Activated naive CD4-positive, alpha-beta T cell (primary cell): ENCODE measurements around the gene OR10AG1.

ENCODE experiments used
- DNase-seq, 4 experiments: peaks; one replicate each; lab custom pipeline; 2025; lab: John Stamatoyannopoulos, UW

OR10AG1 gene

GRCh38 chr11:55969845-55970244, at the start of gene OR10AG1:
Gene OR10AG1, minus strand, starts transcription at chr11:55969945. Its CDS starts 38 bp downstream, at chr11:55969907.
- DNase-seq = no peak

- no peak for DNase-seq
These were observed 44.1 kb upstream of the OR10AG1 start for GRCh38 chr11:56013805-56014204.

DNA sequence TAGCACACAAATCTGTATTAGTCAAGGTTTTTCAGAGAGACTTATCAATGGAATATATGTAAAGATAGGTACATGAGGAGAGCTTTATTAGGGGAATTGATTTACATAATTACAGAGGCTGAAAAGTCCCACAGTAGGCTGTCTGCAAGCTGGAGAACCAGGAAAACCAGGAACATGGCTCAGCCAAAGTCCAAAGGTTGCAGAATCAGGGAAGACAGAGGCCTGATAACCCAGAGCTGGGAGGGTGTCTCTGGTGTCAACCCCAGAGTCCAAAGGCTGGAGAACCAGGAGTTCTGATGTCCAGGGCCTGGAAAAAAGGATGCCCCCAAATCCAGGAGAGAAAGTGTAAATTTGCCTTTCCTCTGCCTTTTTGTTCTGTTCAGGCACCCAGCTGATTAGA, 41.0 kb upstream of the OR10AG1 start:
- no peak for DNase-seq

GRCh38 chr11:55994525-55994924, 24.8 kb upstream of the OR10AG1 start, which contains the start of gene OR5F1:
Gene OR5F1, minus strand, starts transcription at chr11:55994625. Its CDS starts 0 bp downstream, at chr11:55994625.
- DNase-seq = no peak

DNA sequence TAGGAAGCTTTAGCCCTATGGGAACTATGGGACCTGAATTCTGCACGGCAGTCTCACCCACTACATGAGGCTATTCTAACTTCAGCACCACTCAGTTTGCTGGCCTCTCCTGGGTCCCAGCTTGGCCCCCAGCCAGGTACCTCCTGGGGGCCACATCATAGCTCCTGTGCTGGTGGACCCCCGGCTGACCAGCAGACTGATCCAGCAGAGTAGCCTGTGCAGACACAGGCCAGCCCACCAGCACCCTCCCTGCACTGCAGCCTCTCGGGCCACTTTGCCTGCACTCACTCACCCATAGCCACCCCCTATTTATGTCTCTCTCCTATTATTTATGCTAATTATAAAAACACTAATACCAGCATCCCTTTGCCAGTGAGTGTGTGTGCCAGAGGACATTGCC, 1.2 kb upstream of the OR10AG1 start:
- DNase-seq = no peak

DNA sequence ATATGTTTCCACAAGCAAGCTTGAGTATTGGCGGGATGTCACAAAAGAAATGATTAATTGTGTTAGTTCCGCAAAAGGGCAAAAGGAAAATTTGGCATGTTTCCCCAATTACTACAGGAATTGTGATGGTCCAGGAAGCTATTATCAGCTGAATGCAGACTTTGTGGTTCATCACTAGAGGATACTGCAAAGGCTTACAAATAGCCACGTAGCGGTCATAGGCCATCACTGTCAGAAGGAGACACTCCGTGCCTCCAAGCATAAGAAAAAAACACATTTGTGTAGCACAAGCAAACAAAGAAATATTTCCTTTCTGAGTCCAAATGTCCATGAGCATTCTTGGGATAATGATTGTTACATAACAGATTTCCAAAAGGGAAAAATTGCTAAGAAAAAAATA, 1.8 kb downstream of the OR10AG1 start:
- DNase-seq = no peak

DNA sequence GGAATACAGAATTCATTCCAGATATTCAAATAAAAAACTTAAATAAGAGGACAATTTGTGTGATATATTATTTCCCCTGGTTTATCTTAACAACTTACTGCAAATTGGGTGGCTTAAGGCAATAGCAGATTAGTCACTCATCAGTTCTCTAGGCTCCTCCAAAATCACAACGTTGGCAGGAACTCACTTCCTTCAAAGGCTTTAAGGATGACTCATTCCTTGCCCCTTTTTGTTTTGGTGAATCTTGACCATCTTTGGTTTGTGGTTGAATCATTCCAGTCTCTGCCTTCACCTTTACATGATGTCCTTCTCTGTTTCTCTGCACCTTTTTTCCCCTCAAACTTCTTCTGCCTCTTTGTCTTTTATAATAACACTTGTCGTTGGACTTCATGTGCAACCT, 3.4 kb downstream of the OR10AG1 start:
- no peak for DNase-seq

- DNase-seq = no peak
These were observed 13.2 kb downstream of the OR10AG1 start for GRCh38 chr11:55956521-55956920.

GRCh38 chr11:55949330-55949729, 20.4 kb downstream of the OR10AG1 start:
- no peak for DNase-seq

DNA sequence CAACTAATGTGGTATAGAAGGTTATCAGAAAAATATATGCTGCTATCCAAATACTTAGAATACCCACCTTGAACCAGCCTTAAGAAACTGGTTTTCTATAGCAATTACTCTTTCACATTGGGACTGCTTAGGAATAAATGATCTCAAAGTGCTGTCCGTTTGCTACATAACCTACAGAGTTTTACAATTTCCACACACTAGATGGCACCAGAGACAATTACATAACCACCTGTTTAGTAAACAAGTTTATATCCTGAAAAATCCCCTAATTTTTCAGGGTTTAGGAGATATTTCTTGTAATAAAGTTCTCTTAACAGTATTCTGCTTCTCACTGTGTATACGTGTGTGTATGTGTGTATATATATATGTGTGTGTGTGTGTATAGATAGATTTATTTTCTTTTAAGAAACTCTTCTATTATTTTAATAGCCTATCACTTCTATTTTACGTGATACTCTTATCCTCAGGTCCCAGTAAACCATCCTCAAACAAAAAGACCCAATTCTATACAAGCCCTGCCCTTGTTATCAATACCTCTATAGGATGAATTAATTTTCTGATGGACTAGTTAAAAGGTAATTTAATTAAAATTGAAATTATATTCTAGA, 26.9 kb downstream of the OR10AG1 start:
- DNase-seq = no peak

GRCh38 chr11:55936300-55936699, 33.4 kb downstream of the OR10AG1 start, which contains the start of gene OR5I1:
Gene OR5I1, minus strand, starts transcription at chr11:55936400. Its CDS starts 0 bp downstream, at chr11:55936400.
- DNase-seq = no peak

DNA sequence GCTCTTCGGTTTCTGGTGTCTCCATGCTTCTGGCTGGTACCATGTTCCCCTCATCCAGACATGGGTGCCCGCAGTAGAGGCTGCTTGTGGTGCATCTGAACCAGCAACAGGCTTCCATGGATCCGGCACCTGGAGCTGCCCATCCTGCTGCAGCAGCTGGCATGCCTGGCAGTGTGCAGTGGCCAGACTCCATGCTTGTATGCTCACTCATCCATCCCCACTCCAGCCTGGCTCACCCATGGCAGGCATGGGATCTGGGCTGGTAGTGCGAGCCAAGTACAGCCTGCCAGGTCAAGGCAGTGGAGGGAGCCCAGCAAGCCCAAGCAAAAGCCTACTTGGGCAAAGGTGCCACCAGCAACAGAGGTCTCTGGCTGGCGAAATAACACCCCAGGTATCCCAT, 49.2 kb downstream of the OR10AG1 start:
- no peak for DNase-seq
